GM12892 (cell line): Measurements from ENCODE around the gene CABP4.

Experiments used
- POLR2A ChIP-seq: IDR thresholded peaks from 2 replicates; pipeline ENCODE4 v1.6.1; 2011; ENCODE audit warnings: low read depth, low read length, control low read depth
- POLR2AphosphoS5 ChIP-seq: IDR thresholded peaks from 2 replicates; pipeline ENCODE4 v1.6.1; 2011; ENCODE audit warnings: low read depth, low read length, control low read depth
- TAF1 ChIP-seq: IDR thresholded peaks from 2 replicates; pipeline ENCODE4 v1.6.1; 2011; ENCODE audit warnings: low read depth, mild to moderate bottlenecking, control low read depth, low read length, borderline replicate concordance

GRCh38 chr11:67405688-67406339 lies 49.3 kb upstream of the CABP4 start:
- TF ChIP-seq POLR2AphosphoS5 = no peak
- TF ChIP-seq POLR2A = no peak
- no peak for TF ChIP-seq TAF1
